ENCODE data around the gene SALL1.

Gene SALL1

DNA sequence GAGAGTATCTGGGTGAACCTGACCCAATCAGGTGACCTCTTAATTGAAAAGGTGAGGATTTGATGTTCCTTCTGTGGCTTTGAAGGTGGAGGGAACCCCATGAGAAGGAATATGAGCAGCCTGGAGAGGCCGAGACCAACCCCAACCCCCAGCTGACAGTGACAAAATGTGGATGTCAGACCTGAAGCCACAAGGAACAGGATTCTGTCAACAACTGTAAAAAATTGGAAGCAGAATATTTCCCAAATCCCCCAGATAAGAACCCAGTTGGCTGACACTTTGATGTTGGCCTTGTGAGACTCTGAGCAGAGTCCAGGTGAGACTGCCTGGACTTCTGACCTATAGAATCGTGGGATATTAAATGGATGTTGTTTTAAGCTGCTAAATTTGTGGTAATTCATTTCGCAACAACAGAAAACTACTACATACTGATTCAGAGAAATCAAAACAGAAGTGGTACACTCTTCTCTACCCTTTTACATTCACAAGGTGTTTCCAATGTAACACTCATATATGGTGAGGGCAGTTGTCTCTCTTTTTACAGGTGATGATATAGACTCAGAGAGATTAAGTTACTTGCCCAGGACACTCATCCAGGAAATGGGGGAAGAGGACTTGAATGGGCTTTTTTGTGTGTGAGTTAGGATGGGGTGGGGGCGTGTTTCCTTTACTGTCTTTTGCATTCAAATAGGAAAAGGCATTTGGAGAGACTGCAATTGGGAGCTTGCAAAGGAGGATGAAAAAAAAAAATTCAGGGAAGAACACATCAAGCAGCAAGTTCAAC, 29.8 kb upstream of the SALL1 start:
- H3K27ac ChIP-seq (ENCODE audit: low read length) = no peak overlapping the region
- no peak overlapping the region for H3K4me2 ChIP-seq (ENCODE audit: low read depth, low read length)
- no peak for DNase-seq
- H3F3A ChIP-seq (ENCODE audit: insufficient read depth, low read length) = no peaks in the 10 kb centered on the region
- no peak overlapping the region for H2AFZ ChIP-seq (ENCODE audit: low read length)
- no peak overlapping the region for H3K9ac ChIP-seq (ENCODE audit: low read length)
- TF ChIP-seq, protein P1, sequence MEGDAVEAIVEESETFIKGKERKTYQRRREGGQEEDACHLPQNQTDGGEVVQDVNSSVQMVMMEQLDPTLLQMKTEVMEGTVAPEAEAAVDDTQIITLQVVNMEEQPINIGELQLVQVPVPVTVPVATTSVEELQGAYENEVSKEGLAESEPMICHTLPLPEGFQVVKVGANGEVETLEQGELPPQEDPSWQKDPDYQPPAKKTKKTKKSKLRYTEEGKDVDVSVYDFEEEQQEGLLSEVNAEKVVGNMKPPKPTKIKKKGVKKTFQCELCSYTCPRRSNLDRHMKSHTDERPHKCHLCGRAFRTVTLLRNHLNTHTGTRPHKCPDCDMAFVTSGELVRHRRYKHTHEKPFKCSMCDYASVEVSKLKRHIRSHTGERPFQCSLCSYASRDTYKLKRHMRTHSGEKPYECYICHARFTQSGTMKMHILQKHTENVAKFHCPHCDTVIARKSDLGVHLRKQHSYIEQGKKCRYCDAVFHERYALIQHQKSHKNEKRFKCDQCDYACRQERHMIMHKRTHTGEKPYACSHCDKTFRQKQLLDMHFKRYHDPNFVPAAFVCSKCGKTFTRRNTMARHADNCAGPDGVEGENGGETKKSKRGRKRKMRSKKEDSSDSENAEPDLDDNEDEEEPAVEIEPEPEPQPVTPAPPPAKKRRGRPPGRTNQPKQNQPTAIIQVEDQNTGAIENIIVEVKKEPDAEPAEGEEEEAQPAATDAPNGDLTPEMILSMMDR (IDR thresholded peaks at IDR 0.05; ENCODE audit: low read length) = no peak
- TF ChIP-seq EZH2phosphoT487 (IDR thresholded peaks at IDR 0.05; ENCODE audit: low read length) (no peak), EZH2 (optimal IDR thresholded peaks at IDR 0.05; ENCODE audit: low read depth, low read length) (no peak)
- no peaks in the 10 kb centered on the region for H3K4me1 ChIP-seq (ENCODE audit: low read length)
- no peaks in the 10 kb centered on the region for H3K79me2 ChIP-seq (ENCODE audit: low read length)
- H3K36me3 ChIP-seq (replicated peaks; ENCODE audit: insufficient read depth, low read length) = no peaks in the 10 kb centered on the region
- H3K9me3 ChIP-seq (replicated peaks; ENCODE audit: insufficient read depth, low read length) = no peaks in the 10 kb centered on the region
- H4K20me1 ChIP-seq (ENCODE audit: insufficient read depth, low read length) = no peaks in the 10 kb centered on the region
- no peak overlapping the region for H3K4me3 ChIP-seq (ENCODE audit: low read length)
- no peaks in the 10 kb centered on the region for H3K9me2 ChIP-seq (replicated peaks; ENCODE audit: insufficient read depth, low read length)
- no peaks in the 10 kb centered on the region for H3K27me3 ChIP-seq (replicated peaks; ENCODE audit: insufficient read depth, low read length)

DNA sequence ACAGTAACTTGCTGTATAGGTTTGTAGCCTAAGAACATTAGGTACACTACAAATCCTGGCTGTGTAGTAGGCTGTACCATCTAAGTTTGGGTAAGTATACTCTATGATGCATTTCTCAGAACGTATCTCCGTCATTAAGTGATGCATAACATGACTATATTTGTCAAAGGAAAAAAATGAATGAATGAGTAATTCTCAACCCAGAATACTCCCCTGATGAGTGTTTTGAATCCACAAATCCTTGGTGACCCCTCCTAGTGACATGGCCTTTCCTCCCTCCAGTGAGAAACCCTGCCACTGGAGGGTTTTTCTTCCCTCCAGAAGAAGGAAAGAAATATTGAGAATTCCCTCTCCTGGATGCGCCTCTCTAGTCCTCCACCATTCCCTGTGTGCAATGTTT, 24.0 kb upstream of the SALL1 start:
- H3K4me3 ChIP-seq (ENCODE audit: low read length) = no peak overlapping the region
- H3K36me3 ChIP-seq (replicated peaks; ENCODE audit: insufficient read depth, low read length) = no peaks in the 10 kb centered on the region
- no peaks in the 10 kb centered on the region for H3K9me2 ChIP-seq (replicated peaks; ENCODE audit: insufficient read depth, low read length)
- DNase-seq = no peak
- no peak overlapping the region for H2AFZ ChIP-seq (ENCODE audit: low read length)
- H3F3A ChIP-seq (ENCODE audit: insufficient read depth, low read length) = no peaks in the 10 kb centered on the region
- H3K79me2 ChIP-seq (ENCODE audit: low read length) = no peaks in the 10 kb centered on the region
- TF ChIP-seq EZH2 (optimal IDR thresholded peaks at IDR 0.05; ENCODE audit: low read depth, low read length) = no peak
- TF ChIP-seq EZH2phosphoT487 (IDR thresholded peaks at IDR 0.05; ENCODE audit: low read length) = no peak
- TF ChIP-seq, protein P1 (IDR thresholded peaks at IDR 0.05; ENCODE audit: low read length) = no peak
- H4K20me1 ChIP-seq (ENCODE audit: insufficient read depth, low read length) = no peaks in the 10 kb centered on the region
- H3K27ac ChIP-seq (ENCODE audit: low read length) = no peak overlapping the region
- H3K4me2 ChIP-seq (ENCODE audit: low read depth, low read length) = no peak overlapping the region
- H3K27me3 ChIP-seq (replicated peaks; ENCODE audit: insufficient read depth, low read length) = no peaks in the 10 kb centered on the region
- H3K4me1 ChIP-seq (ENCODE audit: low read length) = no peaks in the 10 kb centered on the region
- H3K9me3 ChIP-seq (replicated peaks; ENCODE audit: insufficient read depth, low read length) = no peaks in the 10 kb centered on the region
- no peak overlapping the region for H3K9ac ChIP-seq (ENCODE audit: low read length)

DNA sequence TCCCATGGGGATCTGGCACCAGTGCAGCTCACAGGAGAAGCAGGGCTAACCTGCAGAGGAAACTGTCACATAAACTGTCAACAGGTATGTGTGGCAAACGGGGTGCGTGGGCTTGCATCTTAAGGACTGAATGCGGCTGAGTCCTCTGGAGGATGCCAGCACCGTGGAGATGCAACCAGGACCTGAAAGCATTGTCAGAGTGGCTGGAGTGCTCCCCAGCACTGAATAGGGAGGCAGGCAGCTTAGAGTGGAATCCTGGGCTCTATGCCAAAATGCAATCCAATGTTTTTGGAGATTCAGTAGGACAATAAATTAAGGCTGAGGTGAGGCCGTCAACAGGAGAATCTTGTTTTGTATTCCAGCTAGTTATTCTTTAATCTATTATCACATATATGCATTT, 21.3 kb upstream of the SALL1 start:
- DNase-seq = no peak
- H3K27me3 ChIP-seq (replicated peaks; ENCODE audit: insufficient read depth, low read length) = no peaks in the 10 kb centered on the region

More for the DNA sequence above, 21.3 kb upstream of the SALL1 start:
- Histone ChIP-seq H3K27ac (ENCODE audit: low read length) (no peak overlapping the region), H4K20me1 (ENCODE audit: insufficient read depth, low read length) (no peaks in the 10 kb centered on the region), H3K4me3 (ENCODE audit: low read length) (no peak overlapping the region), H3K79me2 (ENCODE audit: low read length) (no peaks in the 10 kb centered on the region), H3K4me2 (ENCODE audit: low read depth, low read length) (no peak overlapping the region), H3F3A (ENCODE audit: insufficient read depth, low read length) (no peaks in the 10 kb centered on the region), H3K9me2 (replicated peaks; ENCODE audit: insufficient read depth, low read length) (no peaks in the 10 kb centered on the region), H3K4me1 (ENCODE audit: low read length) (no peaks in the 10 kb centered on the region), H2AFZ (ENCODE audit: low read length) (no peak overlapping the region), H3K9ac (ENCODE audit: low read length) (no peak overlapping the region), H3K9me3 (replicated peaks; ENCODE audit: insufficient read depth, low read length) (no peaks in the 10 kb centered on the region), H3K36me3 (replicated peaks; ENCODE audit: insufficient read depth, low read length) (no peaks in the 10 kb centered on the region)
- TF ChIP-seq EZH2 (optimal IDR thresholded peaks at IDR 0.05; ENCODE audit: low read depth, low read length) (no peak), EZH2phosphoT487 (IDR thresholded peaks at IDR 0.05; ENCODE audit: low read length) (no peak)
- TF ChIP-seq, protein P1 (IDR thresholded peaks at IDR 0.05; ENCODE audit: low read length) = no peak

Measured in MM.1S (cell line).